Measurements from ENCODE around the gene B3GNT7.

- TF ChIP-seq CTCF (IDR thresholded peaks at IDR 0.05) (no peak), POLR2A (IDR thresholded peaks at IDR 0.05) (no peak)
Observed at GRCh38 chr2:231364961-231365810, 30.3 kb upstream of the B3GNT7 start.

Data from upper lobe of left lung (tissue), 4 donors.